GM23338 (cell line): Measurements from ENCODE around the gene GNG7. TPM values are rescaled to one million over a fixed set of nuclear protein-coding genes. Genes with fewer than 3 reads are reported as not detected.

Experiments
- ATAC-seq: fragments of 200-7000 bp; cut with Tn5 transposase; 3 replicates; pipeline ENCODE4 v1.9.1; 2020
- DNase-seq: peaks from one replicate; pipeline ENCODE4 v3.0.0-alpha.2; 2015; ENCODE audit warnings: low spot score
- H2AFZ ChIP-seq: fragments of 200-600 bp; sonication (generic); 2 replicates; pipeline ENCODE4 v1.8.0; 2016; ENCODE audit warnings: antibody characterized with exemption, mild to moderate bottlenecking, moderate library complexity
- H3F3A ChIP-seq: fragments of 200-600 bp; sonication (generic); replicated peaks from 2 replicates; pipeline ENCODE4 v1.8.0; 2017; ENCODE audit warnings: antibody characterized with exemption, mixed run types, low read depth
- H3K27ac ChIP-seq: fragments of 200-600 bp; sonication (generic); 2 replicates; pipeline ENCODE4 v1.6.1; 2016; ENCODE audit warnings: low read depth
- H3K27me3 ChIP-seq: fragments of 200-600 bp; sonication (generic); 2 replicates; pipeline ENCODE4 v1.8.0; 2016; ENCODE audit warnings: mild to moderate bottlenecking, mixed run types, moderate library complexity; ENCODE audit not compliant: insufficient read depth
- H3K36me3 ChIP-seq: fragments of 200-600 bp; sonication (generic); 2 replicates; pipeline ENCODE4 v1.8.0; 2016; ENCODE audit warnings: mild to moderate bottlenecking; ENCODE audit not compliant: insufficient read depth
- H3K4me1 ChIP-seq: fragments of 200-600 bp; sonication (generic); 2 replicates; pipeline ENCODE4 v1.8.0; 2016; ENCODE audit warnings: mild to moderate bottlenecking, moderate library complexity; ENCODE audit not compliant: insufficient read depth
- H3K4me2 ChIP-seq: fragments of 200-600 bp; sonication (generic); 2 replicates; pipeline ENCODE4 v1.7.1; 2017; ENCODE audit warnings: mixed run types
- H3K4me3 ChIP-seq: fragments of 200-600 bp; sonication (generic); 2 replicates; pipeline ENCODE4 v1.6.1; 2016; ENCODE audit warnings: mixed run types
- H3K79me2 ChIP-seq: fragments of 200-600 bp; sonication (generic); replicated peaks from 2 replicates; pipeline ENCODE4 v1.8.0; 2017; ENCODE audit warnings: mild to moderate bottlenecking; ENCODE audit not compliant: insufficient read depth
- H3K9me2 ChIP-seq: fragments of 200-600 bp; sonication (generic); 2 replicates; pipeline ENCODE4 v1.8.0; 2017; ENCODE audit not compliant: insufficient read depth
- H4K20me1 ChIP-seq: fragments of 200-600 bp; sonication (generic); replicated peaks from 2 replicates; pipeline ENCODE4 v1.8.0; 2017; ENCODE audit warnings: mild to moderate bottlenecking; ENCODE audit not compliant: insufficient read depth
- H3K27ac Mint-ChIP-seq: 2 replicates; pipeline ENCODE4 v1.8.0; 2020; ENCODE audit warnings: inconsistent platforms, mild to moderate bottlenecking, moderate library complexity, mixed read lengths
- H3K27me3 Mint-ChIP-seq: 3 replicates; pipeline ENCODE4 v1.8.0; 2022; ENCODE audit warnings: low read depth, mild to moderate bottlenecking, moderate library complexity, mixed read lengths, inconsistent platforms; ENCODE audit not compliant: insufficient read depth, poor library complexity
- H3K36me3 Mint-ChIP-seq: 3 replicates; pipeline ENCODE4 v1.8.0; 2021; ENCODE audit warnings: low read depth, mild to moderate bottlenecking, inconsistent platforms, moderate library complexity, mixed read lengths
- H3K4me1 Mint-ChIP-seq: 3 replicates; pipeline ENCODE4 v1.8.0; 2020; ENCODE audit warnings: mild to moderate bottlenecking, inconsistent platforms, mixed read lengths
- H3K4me3 Mint-ChIP-seq: 3 replicates; pipeline ENCODE4 v1.8.0; 2021; ENCODE audit warnings: moderate library complexity, mild to moderate bottlenecking, inconsistent platforms, mixed read lengths
- H3K9me3 Mint-ChIP-seq: 3 replicates; pipeline ENCODE4 v1.8.0; 2020; ENCODE audit warnings: moderate library complexity, mild to moderate bottlenecking, inconsistent platforms, mixed read lengths
- CREB1 ChIP-seq: fragments of 250-450 bp; sonication (Bioruptor Pico); IDR thresholded peaks from 2 replicates; pipeline ENCODE4 v1.5.0; 2020; ENCODE audit warnings: low read depth, mild to moderate bottlenecking, moderate library complexity
- EZH2 ChIP-seq: fragments of 200-600 bp; sonication (generic); IDR thresholded peaks from one replicate; pipeline ENCODE4 v1.8.0; 2017; ENCODE audit warnings: antibody characterized with exemption, mild to moderate bottlenecking, low read depth; ENCODE audit not compliant: unreplicated experiment
- EZH2phosphoT487 ChIP-seq: fragments of 200-600 bp; sonication (generic); IDR thresholded peaks from one replicate; pipeline ENCODE4 v1.8.1; 2018; ENCODE audit warnings: antibody characterized with exemption; ENCODE audit not compliant: unreplicated experiment
- JUNB ChIP-seq: IDR thresholded peaks from one replicate; pipeline ENCODE4 v1.6.1; 2016; ENCODE audit warnings: antibody characterized with exemption; ENCODE audit not compliant: unreplicated experiment
- NANOG ChIP-seq: IDR thresholded peaks from 2 replicates; pipeline ENCODE4 v1.6.1; 2016; ENCODE audit warnings: antibody characterized with exemption, borderline replicate concordance
- POLR2AphosphoS5 ChIP-seq: IDR thresholded peaks from 2 replicates; pipeline ENCODE4 v1.6.1; 2016; ENCODE audit warnings: antibody characterized with exemption, low read depth
- STAT1 ChIP-seq: IDR thresholded peaks from one replicate; pipeline ENCODE4 v1.6.1; 2016; ENCODE audit warnings: antibody characterized with exemption; ENCODE audit not compliant: unreplicated experiment
- ZNF114 ChIP-seq: fragments of 250-450 bp; sonication (Bioruptor Pico); IDR thresholded peaks from 2 replicates; pipeline ENCODE4 v1.5.0; 2020; ENCODE audit warnings: mild to moderate bottlenecking, moderate library complexity
- ZNF331 ChIP-seq: fragments of 250-450 bp; sonication (Bioruptor Pico); IDR thresholded peaks from 2 replicates; pipeline ENCODE4 v1.5.0; 2020; ENCODE audit warnings: low read depth, mild to moderate bottlenecking, moderate library complexity
- polyA plus RNA-seq: library from polyadenylated mRNA; unstranded; fragments of >200 nt; fragmentation: Nextera tagmentation; extraction: Ambion mirVana; gene quantifications from 2 replicates; pipeline ENCODE4 v1.2.1, GENCODE V29; 2016
- total RNA-seq: library from RNA; depleted of rRNA; stranded (reverse); fragments of >200 nt; shearing (Covaris generic); gene quantifications from 2 replicates; pipeline ENCODE4 v1.2.3, GENCODE V29; 2014
- TF ChIP-seq, protein P1 (sequence below), 2 experiments: fragments of 200-600 bp in 1 of 2; sonication (generic) in 1 of 2; conservative IDR thresholded peaks; 2 replicates each; pipeline versions ENCODE4 v1.5.1 to v1.6.1; 2016 to 2017; ENCODE audit warnings: antibody characterized with exemption in 2 of 2, low read depth in 2 of 2, mild to moderate bottlenecking in 2 of 2, moderate library complexity in 1 of 2
- TF ChIP-seq, protein P2 (sequence below): fragments of 250-450 bp; sonication (Bioruptor Pico); IDR thresholded peaks from 2 replicates; pipeline ENCODE4 v1.5.0; 2020; ENCODE audit warnings: mild to moderate bottlenecking, moderate library complexity
- TF ChIP-seq, protein P3 (sequence below): IDR thresholded peaks from 2 replicates; pipeline ENCODE4 v1.6.1; 2016; ENCODE audit warnings: antibody characterized with exemption
- TF ChIP-seq, protein P4 (sequence below): IDR thresholded peaks from one replicate; pipeline ENCODE4 v1.6.1; 2018; ENCODE audit warnings: antibody characterized with exemption; ENCODE audit not compliant: unreplicated experiment

Gene GNG7
- total and polyA plus RNA-seq, 2 experiments from 2014 or later = 5.1 to 5.4 TPM

DNA sequence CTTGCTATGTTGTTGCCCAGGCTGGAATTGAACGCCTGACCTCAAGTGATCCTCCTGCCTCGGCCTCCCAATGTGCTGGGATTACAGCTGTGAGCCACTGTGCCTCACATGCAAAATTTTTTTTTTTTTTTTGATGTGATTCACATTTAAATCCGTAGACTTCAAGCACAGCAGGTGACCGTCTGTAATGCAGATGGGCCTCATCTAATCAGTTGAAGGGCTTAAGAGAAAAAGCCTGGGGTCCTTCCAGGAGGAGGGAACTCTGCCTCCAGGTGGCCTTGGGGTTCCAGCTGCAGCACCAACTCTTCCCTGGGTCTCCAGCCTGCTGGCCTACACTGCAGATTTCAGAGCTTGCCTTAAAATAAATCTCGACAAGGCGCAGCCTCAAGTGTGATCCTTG is 183.0 kb downstream of the GNG7 start:
- Histone ChIP-seq H3K9me2 (no peaks in the 10 kb centered on the region), H3K27me3 (no peaks in the 10 kb centered on the region), H2AFZ (no peak overlapping the region), H3K36me3 (no peaks in the 10 kb centered on the region), H3F3A (peaks cover 9% of the 10 kb centered on the region), H3K4me3 (no peak overlapping the region), H3K27ac (no peak overlapping the region), H3K79me2 (no peaks in the 10 kb centered on the region), H3K4me1 (0 out of 2 replicates have a peak, but pooled peaks cover 6% of the 10 kb centered on the region), H3K4me2 (no peak overlapping the region), H4K20me1 (no peaks in the 10 kb centered on the region)
- no peak for ATAC-seq
- Mint-ChIP-seq H3K27me3 (peaks cover 11% of the 10 kb centered on the region), H3K4me3 (no peak overlapping the region), H3K27ac (no peak overlapping the region), H3K9me3 (no peaks in the 10 kb centered on the region; the same call in 2 of the 3 replicates), H3K4me1 (peaks cover 4% of the 10 kb centered on the region; the same call in 2 of the 3 replicates), H3K36me3 (no peaks in the 10 kb centered on the region)
- TF ChIP-seq, protein P1, sequence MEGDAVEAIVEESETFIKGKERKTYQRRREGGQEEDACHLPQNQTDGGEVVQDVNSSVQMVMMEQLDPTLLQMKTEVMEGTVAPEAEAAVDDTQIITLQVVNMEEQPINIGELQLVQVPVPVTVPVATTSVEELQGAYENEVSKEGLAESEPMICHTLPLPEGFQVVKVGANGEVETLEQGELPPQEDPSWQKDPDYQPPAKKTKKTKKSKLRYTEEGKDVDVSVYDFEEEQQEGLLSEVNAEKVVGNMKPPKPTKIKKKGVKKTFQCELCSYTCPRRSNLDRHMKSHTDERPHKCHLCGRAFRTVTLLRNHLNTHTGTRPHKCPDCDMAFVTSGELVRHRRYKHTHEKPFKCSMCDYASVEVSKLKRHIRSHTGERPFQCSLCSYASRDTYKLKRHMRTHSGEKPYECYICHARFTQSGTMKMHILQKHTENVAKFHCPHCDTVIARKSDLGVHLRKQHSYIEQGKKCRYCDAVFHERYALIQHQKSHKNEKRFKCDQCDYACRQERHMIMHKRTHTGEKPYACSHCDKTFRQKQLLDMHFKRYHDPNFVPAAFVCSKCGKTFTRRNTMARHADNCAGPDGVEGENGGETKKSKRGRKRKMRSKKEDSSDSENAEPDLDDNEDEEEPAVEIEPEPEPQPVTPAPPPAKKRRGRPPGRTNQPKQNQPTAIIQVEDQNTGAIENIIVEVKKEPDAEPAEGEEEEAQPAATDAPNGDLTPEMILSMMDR (conservative IDR thresholded peaks at IDR 0.05; ENCODE audit: low read depth in 2 of 2) = no peak
- TF ChIP-seq, protein P2, sequence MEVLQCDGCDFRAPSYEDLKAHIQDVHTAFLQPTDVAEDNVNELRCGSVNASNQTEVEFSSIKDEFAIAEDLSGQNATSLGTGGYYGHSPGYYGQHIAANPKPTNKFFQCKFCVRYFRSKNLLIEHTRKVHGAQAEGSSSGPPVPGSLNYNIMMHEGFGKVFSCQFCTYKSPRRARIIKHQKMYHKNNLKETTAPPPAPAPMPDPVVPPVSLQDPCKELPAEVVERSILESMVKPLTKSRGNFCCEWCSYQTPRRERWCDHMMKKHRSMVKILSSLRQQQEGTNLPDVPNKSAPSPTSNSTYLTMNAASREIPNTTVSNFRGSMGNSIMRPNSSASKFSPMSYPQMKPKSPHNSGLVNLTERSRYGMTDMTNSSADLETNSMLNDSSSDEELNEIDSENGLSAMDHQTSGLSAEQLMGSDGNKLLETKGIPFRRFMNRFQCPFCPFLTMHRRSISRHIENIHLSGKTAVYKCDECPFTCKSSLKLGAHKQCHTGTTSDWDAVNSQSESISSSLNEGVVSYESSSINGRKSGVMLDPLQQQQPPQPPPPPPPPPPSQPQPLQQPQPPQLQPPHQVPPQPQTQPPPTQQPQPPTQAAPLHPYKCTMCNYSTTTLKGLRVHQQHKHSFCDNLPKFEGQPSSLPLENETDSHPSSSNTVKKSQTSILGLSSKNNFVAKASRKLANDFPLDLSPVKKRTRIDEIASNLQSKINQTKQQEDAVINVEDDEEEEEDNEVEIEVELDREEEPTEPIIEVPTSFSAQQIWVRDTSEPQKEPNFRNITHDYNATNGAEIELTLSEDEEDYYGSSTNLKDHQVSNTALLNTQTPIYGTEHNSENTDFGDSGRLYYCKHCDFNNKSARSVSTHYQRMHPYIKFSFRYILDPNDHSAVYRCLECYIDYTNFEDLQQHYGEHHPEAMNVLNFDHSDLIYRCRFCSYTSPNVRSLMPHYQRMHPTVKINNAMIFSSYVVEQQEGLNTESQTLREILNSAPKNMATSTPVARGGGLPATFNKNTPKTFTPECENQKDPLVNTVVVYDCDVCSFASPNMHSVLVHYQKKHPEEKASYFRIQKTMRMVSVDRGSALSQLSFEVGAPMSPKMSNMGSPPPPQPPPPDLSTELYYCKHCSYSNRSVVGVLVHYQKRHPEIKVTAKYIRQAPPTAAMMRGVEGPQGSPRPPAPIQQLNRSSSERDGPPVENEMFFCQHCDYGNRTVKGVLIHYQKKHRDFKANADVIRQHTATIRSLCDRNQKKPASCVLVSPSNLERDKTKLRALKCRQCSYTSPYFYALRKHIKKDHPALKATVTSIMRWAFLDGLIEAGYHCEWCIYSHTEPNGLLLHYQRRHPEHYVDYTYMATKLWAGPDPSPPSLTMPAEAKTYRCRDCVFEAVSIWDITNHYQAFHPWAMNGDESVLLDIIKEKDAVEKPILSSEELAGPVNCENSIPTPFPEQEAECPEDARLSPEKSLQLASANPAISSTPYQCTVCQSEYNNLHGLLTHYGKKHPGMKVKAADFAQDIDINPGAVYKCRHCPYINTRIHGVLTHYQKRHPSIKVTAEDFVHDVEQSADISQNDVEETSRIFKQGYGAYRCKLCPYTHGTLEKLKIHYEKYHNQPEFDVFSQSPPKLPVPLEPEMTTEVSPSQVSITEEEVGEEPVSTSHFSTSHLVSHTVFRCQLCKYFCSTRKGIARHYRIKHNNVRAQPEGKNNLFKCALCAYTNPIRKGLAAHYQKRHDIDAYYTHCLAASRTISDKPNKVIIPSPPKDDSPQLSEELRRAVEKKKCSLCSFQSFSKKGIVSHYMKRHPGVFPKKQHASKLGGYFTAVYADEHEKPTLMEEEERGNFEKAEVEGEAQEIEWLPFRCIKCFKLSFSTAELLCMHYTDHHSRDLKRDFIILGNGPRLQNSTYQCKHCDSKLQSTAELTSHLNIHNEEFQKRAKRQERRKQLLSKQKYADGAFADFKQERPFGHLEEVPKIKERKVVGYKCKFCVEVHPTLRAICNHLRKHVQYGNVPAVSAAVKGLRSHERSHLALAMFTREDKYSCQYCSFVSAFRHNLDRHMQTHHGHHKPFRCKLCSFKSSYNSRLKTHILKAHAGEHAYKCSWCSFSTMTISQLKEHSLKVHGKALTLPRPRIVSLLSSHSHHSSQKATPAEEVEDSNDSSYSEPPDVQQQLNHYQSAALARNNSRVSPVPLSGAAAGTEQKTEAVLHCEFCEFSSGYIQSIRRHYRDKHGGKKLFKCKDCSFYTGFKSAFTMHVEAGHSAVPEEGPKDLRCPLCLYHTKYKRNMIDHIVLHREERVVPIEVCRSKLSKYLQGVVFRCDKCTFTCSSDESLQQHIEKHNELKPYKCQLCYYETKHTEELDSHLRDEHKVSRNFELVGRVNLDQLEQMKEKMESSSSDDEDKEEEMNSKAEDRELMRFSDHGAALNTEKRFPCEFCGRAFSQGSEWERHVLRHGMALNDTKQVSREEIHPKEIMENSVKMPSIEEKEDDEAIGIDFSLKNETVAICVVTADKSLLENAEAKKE (CRISPR knock-in tag) = no peak
- TF ChIP-seq EZH2phosphoT487 (no peak), CREB1 (no peak), ZNF114 (CRISPR knock-in tag) (no peak), STAT1 (no peak), ZNF331 (CRISPR knock-in tag) (no peak), JUNB (no peak), POLR2AphosphoS5 (no peak), EZH2 (no peak), NANOG (no peak)
- TF ChIP-seq, protein P3, sequence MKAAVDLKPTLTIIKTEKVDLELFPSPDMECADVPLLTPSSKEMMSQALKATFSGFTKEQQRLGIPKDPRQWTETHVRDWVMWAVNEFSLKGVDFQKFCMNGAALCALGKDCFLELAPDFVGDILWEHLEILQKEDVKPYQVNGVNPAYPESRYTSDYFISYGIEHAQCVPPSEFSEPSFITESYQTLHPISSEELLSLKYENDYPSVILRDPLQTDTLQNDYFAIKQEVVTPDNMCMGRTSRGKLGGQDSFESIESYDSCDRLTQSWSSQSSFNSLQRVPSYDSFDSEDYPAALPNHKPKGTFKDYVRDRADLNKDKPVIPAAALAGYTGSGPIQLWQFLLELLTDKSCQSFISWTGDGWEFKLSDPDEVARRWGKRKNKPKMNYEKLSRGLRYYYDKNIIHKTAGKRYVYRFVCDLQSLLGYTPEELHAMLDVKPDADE = no peak
- TF ChIP-seq, protein P4, sequence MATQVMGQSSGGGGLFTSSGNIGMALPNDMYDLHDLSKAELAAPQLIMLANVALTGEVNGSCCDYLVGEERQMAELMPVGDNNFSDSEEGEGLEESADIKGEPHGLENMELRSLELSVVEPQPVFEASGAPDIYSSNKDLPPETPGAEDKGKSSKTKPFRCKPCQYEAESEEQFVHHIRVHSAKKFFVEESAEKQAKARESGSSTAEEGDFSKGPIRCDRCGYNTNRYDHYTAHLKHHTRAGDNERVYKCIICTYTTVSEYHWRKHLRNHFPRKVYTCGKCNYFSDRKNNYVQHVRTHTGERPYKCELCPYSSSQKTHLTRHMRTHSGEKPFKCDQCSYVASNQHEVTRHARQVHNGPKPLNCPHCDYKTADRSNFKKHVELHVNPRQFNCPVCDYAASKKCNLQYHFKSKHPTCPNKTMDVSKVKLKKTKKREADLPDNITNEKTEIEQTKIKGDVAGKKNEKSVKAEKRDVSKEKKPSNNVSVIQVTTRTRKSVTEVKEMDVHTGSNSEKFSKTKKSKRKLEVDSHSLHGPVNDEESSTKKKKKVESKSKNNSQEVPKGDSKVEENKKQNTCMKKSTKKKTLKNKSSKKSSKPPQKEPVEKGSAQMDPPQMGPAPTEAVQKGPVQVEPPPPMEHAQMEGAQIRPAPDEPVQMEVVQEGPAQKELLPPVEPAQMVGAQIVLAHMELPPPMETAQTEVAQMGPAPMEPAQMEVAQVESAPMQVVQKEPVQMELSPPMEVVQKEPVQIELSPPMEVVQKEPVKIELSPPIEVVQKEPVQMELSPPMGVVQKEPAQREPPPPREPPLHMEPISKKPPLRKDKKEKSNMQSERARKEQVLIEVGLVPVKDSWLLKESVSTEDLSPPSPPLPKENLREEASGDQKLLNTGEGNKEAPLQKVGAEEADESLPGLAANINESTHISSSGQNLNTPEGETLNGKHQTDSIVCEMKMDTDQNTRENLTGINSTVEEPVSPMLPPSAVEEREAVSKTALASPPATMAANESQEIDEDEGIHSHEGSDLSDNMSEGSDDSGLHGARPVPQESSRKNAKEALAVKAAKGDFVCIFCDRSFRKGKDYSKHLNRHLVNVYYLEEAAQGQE = no peak
- no peak for DNase-seq
